ENCODE data around the gene RBM38.

RBM38 gene

DNA sequence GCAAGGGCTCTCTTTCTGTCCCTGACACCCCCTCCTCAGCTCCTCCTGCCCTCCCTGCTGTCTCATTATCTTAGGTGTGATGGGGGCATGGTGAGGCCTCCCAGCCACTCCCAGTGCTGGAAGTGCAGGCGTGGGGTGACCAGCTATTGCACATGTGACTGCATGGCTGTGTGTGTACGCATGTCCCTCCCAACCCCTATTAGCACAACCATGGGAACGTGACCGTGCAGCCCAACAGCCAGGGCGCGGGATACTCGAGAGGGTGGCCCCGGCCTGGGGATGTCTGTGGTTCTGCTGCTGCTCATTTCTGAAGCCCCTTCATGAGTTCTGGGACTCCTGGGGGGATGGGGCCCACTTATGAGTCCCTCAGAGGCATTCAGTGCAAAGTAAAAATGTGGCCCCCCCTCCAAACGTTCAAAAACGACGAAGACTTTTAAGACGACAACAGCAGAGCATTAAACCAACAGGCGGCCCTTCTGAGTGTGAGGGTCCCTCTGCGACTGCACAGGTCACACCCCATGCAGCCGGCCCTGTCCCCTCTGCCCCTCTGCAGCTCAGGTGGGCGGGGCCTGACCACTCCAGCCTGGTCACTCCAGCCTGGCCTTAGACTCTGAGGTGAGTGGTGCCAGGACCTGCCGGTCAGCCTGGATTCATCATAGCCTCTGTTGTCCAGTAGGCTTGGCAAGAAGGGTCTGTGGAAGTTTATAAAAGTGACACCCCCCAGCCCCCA lies 51.1 kb downstream of the RBM38 start:
- DNase-seq (ENCODE audit: low read depth): no peak
- no peak overlapping the region for H3K4me3 ChIP-seq (ENCODE audit: low read depth, low read length)
- TF ChIP-seq, protein P1, sequence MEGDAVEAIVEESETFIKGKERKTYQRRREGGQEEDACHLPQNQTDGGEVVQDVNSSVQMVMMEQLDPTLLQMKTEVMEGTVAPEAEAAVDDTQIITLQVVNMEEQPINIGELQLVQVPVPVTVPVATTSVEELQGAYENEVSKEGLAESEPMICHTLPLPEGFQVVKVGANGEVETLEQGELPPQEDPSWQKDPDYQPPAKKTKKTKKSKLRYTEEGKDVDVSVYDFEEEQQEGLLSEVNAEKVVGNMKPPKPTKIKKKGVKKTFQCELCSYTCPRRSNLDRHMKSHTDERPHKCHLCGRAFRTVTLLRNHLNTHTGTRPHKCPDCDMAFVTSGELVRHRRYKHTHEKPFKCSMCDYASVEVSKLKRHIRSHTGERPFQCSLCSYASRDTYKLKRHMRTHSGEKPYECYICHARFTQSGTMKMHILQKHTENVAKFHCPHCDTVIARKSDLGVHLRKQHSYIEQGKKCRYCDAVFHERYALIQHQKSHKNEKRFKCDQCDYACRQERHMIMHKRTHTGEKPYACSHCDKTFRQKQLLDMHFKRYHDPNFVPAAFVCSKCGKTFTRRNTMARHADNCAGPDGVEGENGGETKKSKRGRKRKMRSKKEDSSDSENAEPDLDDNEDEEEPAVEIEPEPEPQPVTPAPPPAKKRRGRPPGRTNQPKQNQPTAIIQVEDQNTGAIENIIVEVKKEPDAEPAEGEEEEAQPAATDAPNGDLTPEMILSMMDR (IDR thresholded peaks at IDR 0.05; ENCODE audit: control insufficient read depth, extremely low read depth, insufficient read depth): no peak

DNA sequence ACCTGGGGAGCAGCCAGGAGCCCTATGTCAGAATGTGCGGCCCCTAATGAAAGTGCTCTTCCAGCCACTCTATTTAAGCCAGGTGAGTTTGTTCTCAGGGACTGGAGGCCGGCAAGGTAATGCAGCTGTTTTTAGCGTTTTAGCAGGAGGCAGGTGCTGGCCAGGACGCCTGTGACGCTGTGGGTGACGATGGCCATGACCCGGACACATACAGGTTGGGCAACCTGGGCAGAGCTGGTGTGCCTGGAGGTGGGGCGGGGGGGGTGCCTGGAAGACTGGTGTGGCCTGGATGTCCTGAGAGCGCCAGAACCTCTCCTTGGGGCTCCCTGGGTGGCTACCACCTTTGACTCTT lies 51.7 kb downstream of the RBM38 start:
- DNase-seq (ENCODE audit: low read depth): no peak
- H3K4me3 ChIP-seq (ENCODE audit: low read depth, low read length): no peak overlapping the region
- TF ChIP-seq, protein P1 (IDR thresholded peaks at IDR 0.05; ENCODE audit: control insufficient read depth, extremely low read depth, insufficient read depth): no peak

DNA sequence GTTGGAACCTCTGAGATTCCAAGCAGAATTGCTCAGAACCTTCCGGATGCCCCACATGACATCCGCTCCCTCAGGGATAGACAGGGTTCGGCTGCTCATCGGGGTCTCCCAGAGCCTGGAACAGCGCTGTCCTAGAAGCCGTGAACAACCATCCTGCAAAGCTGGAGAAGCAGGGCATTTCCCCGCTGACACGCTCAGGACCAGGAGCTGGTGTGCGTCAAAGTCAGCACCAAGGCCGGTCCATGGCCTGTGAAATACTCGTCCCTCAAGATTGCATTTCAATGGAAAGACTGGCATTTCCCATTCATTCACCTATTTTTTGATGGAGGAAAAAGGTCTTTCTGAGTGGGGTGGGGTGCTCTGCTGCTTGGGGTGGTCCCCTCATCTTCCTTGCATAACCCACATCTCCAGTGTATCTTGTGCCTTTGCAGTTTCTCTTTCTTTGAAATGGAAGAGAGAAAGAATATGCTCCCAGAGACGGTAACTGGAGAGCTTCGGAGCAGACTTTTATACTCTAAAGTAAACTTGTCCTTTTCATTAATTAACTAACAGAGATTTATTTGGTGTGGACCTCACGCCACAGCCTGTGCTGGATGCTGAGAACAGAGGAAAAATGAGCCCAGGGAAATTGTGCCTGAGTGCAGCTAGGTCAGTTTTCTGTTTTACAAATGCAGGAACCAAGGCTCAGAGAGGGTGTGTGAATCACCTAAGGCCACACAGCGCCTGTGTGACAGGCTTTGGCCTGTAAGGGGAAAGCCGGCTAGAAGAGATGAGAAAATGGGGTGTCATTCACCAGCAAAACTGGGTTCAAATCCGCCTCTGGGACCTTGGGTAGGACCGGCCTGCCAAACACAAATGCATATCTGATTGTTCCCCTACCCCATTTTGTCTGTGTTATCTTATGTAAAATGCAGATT lies 52.4 kb downstream of the RBM38 start:
- H3K4me3 ChIP-seq (ENCODE audit: low read depth, low read length): no peak overlapping the region
- TF ChIP-seq, protein P1 (IDR thresholded peaks at IDR 0.05; ENCODE audit: control insufficient read depth, extremely low read depth, insufficient read depth): no peak
- DNase-seq (ENCODE audit: low read depth): no peak

DNA sequence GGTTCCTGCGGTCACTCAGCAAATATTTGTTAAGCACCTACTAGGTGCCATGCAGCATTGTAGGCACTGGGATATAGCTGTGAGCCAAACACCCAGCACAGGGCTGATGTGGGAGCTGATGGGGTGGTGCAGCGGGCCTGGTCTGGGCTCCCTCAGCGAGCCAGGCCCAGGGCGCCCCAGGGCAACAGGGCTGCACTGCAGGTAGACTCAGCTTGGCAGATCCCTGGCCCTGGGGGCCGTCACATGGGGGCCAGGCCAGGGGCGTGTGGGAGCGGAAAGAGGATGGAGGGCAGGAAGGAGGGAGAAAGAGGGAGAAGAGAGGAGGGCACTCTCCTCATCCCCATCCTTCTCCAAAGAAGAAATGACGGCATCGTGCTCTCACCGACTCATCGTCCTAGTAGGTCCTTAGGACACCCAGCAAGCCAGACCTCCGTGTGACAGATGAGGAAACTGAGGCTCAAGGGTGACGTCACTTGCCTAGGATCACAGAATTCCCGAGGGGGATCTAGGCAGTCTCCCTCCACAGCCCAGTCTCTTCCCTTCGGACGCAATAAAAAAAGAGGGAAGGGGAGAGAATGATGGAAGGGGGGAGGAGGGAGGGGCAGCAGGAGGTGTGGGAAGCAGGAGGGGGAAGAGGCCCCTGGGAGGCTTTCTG lies 53.3 kb downstream of the RBM38 start:
- DNase-seq (ENCODE audit: low read depth): no peak
- TF ChIP-seq, protein P1 (IDR thresholded peaks at IDR 0.05; ENCODE audit: control insufficient read depth, extremely low read depth, insufficient read depth): no peak
- H3K4me3 ChIP-seq (ENCODE audit: low read depth, low read length): no peak overlapping the region

DNA sequence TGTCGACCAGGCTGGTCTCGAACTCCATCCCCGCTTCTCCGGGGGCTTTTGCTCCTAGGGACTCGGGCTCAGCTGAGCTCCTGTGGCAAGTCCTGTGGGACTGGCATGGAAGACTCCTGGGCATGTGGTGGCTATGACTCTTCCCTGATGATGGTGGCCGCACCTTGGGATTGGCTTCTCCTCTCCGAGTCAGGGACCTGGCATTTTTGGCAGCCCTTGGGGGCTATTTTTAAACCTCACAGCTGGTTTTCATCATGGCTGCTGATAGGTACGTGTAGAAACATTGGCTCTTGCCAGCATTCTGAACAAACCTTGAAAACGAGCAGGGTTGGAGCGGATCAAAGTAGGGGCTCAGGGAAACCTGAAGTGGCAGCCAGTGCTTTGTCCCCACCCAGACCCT lies 54.1 kb downstream of the RBM38 start:
- H3K4me3 ChIP-seq (ENCODE audit: low read depth, low read length): no peak overlapping the region
- TF ChIP-seq, protein P1 (IDR thresholded peaks at IDR 0.05; ENCODE audit: control insufficient read depth, extremely low read depth, insufficient read depth): no peak
- DNase-seq (ENCODE audit: low read depth): no peak

DNA sequence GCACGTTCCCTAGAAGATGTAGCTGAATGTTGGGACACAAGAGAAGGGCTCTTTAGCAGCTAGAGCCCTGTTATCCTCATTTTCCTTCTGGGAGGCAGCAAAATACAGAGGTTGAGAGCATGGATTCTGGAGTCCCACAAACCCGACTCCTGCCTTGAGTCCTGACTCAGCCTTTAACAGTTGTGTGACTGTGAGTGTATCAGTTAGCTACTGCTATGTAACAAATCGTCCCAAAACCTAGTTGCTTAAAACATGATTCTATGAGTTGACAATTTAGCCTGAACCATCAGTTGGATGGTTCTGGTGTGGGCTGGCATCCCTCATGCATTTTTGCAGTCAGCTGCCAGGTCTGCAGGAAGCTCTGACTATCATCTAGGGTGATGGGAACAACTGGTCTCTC lies 54.6 kb downstream of the RBM38 start:
- no peak overlapping the region for H3K4me3 ChIP-seq (ENCODE audit: low read depth, low read length)
- TF ChIP-seq, protein P1 (IDR thresholded peaks at IDR 0.05; ENCODE audit: control insufficient read depth, extremely low read depth, insufficient read depth): no peak
- no peak for DNase-seq (ENCODE audit: low read depth)
